Germinal center (tissue), 1 donor: ENCODE measurements around the gene USP32.
"Not testable (repeated sequence)": the region's sequence is repeated elsewhere in the genome, so short reads cannot be mapped to it uniquely, and the experiment has no call there.

Experiments
- DNase-seq: peaks from one replicate; pipeline ENCODE4 v3.0.0; 2012; ENCODE audit warnings: mixed read lengths, low spot score

The USP32 gene

DNA sequence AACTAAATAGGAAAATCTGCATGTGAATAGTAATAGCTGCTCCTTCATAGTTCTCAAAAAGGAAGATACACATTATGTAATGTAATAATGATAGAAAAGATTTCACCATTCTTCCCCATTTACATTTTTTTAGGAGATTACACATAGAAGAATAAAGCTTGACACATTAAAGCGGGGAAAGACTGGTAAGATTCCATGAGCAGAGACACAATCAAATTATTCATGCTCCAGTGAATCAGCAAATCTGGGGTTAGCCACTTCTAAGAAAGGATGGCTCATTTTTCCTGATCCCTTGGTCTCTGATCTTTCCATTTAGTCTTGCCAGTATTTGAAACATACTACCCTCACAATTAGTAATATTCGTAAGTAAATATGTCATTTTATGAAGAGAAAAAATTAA, 160.2 kb downstream of the USP32 start:
- no peak for DNase-seq

DNA sequence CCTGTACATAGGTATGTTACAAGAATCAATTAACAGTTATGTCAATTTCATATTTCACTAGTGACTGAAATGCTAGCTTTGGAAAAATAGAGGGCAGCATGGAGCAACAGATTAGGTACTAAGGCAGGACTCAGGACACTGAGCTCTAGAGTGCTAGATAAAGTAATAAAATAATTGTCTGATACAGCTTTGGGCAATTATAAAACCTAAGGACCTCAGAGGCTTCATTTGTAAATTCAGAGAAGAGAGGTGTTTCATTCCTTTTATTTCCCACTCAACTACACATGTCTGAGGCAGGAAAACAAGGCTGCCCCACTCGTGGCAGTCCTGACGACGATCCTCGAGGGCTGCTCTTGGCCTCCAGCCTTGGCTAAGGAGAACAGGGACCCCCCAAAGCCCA, 160.7 kb downstream of the USP32 start:
- DNase-seq = peak; percentile 3

DNA sequence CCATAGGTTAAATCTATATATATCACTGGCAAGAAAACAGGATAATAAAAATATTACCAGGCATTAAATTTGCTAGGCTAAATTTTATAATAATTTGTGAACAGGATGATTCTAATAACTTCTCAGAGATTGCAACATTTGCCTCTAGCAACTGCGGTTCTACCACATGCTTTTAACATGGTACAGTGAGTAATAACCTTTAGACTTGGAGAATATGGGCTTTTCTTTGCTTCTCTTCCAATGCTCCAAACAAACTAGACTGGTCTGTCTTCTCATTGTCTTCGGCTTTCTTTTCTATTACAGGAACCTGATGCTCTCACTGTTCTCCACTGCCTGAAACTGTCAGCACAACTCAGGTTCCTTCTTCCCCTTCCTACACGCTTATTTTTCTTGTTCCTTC, 161.6 kb downstream of the USP32 start:
- DNase-seq = no peak

DNA sequence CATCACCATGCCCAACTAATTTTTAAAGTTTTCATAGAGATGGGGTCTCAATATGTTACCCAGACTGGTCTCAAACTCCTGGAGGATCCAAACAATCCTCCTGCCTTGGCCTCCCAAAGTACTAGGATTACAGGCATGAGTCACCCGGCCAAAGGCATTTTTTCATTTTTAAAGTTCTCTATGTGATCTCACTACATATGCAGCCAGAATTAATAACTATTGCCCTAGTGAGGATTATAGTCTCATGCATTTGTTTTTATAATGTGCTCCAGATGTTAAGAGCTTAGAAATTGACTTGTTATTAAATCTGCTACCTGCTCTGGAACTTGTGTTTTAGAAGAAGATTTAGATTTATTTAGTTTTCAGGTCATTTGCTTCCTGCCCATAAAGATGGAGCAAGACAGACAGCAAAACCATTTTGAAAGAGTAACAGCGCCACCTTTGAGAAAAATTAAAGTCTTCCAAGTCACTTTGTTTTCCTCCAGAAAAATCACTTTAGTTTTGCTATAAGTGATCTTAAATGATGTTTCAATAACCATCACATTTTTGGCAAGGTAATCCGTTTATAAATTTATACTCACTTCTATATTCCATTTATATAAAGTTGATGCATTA, 162.6 kb downstream of the USP32 start:
- no peak for DNase-seq

DNA sequence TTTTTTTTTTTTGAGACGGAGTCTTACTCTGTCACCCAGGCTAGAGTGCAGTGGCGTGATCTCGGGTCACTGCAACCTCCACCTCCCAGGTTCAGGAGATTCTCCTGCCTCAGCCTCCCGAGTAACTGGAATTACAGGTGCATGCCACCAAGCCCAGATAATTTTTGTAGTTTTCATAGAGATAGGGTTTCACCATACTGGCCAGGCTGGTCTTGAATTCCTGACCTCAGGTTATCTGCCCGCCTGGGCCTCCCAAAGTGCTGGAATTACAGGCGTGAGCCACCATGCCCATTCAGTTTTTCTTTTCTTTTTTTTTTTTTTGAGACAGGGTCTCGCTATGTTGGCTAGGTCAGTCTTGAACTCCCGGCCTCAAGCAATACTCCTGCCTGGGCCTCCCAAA, 164.7 kb downstream of the USP32 start:
- DNase-seq = not testable (repeated sequence)

DNA sequence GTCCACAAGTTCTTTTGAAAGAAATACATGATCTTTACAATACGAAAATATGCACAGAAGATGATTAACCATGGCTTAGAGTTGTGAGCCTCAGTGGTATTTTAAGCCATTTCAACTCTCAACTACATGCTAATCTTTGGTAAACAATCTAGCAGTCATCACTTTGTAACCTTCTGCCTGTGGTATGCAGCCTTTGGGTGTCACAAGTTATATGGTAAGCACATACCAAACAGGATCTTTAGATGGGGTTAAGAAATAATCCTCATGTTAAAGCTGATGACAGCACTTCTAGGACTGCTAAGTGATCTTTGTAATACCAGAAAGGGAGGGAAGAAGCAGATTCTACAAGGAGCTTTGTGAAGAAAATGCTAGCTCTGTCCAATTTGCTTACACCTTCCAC, 167.9 kb downstream of the USP32 start:
- no peak for DNase-seq

DNA sequence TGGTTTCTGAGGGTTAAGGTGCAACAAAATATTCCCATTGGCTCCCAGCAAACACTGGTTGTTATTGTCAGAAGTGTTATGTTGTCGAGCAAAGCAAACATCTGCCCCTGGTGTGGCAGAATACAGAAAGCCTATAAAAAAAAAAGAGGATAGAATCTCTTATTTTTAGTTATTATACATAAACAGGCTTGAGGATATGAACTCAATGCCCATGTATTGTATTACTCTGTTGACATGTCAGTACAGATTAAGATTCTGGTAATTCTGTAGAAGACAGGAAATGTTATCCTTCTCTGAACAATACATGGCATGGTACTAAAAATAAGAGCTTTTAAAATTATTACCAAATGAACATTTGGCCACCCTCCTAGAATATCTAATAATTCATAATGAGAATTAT, 168.5 kb downstream of the USP32 start:
- DNase-seq = no peak

DNA sequence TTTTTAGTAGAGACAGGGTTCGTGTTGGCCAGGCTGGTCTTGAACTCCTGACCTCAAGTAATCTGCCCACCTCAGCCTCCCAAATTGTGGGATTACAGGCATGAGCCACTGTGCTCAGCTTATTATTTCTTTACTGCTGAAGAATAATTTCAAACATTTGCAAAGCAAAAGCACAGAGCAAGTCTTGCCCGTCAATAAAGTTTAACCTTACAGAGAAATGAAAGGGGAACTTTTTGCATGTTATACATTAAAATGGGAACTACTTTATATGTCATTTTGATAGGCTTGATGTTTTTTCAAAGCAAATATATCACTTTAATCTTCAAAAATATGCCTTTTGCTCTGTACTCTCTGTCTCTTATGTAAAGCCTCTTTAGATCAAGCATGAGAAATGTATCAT, 173.2 kb downstream of the USP32 start:
- not testable (repeated sequence) for DNase-seq

DNA sequence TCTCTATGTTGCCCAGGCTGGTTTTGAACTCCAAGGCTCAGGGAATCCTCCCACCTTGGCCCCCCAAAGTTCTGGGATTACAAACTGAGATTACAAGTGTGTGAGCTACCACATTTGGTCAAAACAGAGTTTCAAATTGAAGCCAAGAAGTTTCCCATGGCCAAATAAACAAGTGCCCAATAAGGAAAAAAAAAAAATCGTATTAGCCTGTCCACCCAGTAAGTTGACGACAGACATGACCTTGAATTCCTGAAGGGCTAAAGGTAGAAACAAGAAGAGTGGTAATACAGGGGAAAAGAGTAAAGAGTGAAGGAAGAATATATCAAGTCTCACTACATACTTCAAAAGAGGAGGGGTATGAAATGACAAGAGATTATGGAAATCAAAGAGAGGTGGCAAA, 176.0 kb downstream of the USP32 start:
- not testable (repeated sequence) for DNase-seq

DNA sequence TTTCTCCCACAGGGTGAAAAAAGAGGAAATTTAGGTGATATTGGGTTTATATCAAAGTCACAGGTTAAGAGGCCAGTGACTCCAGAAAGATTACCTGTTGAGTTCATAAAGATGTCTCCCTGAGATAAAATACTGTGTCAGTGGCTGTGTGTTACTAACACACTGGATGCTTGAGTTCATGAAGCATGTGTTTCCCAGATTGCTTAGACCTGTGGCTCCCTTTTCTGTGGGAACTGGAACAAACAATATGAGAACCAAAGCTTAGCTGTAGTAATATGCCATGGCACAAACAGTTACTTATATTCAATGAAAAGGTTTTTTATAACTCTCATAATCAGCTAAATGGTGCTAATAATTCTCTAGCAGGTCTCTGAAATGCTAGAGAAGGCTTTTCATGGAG, 180.7 kb downstream of the USP32 start:
- DNase-seq = not testable (repeated sequence)

DNA sequence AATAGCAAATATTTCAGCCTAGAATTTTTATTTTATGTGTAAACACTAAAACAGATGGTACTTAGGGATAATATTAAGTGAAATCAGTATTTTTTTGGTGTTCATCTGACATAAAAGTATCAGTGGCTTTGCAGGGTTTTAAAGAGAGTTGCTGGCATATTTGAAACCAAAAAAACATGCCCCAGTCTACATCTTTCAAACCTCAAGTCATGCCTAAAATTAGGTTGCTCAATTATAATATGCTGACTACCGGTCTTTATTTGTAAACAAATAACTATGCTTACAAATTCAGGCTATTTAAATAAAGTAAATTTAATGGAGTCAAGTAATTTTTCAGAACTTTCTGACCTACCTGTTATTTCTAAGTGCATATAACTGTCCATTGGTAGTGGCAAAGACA, 183.6 kb downstream of the USP32 start:
- not testable (repeated sequence) for DNase-seq

DNA sequence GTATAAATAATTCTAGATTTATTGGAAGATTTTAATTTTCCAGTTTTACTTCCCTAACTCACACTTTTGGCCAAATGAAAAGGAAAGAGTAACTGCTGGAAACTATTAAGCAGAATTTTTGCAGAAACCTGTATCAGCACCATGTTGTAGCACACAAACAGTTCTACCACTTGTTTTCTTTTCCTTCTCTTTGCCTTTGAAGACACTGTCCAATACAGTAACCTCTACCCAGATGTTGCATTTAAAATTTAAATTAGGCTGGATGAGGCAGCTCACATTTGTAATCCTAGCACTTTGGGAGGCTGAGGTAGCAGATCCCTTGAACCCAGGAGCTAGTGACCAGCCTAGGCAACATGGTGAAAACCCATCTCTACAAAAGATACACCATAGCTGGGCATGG, 186.2 kb downstream of the USP32 start:
- DNase-seq = not testable (repeated sequence)

DNA sequence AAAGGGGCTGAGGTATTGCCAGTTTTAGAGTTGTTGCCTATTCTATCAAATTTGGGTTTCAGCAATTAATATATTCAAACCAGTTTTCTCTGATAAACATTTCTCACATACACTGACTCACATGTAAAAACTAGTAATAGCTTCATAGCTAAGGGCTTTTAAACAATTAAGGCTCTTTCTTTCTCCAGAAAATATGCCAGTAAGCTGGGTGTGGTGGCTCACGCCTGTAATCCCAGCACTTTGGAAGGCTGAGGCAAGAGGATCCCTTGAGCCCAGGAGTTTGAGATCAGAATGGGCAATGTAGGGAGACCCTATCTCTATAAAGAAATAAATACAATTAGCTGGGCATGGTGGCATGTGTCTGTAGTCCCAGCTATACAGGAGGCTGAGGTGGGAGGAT, 193.3 kb downstream of the USP32 start:
- not testable (repeated sequence) for DNase-seq

DNA sequence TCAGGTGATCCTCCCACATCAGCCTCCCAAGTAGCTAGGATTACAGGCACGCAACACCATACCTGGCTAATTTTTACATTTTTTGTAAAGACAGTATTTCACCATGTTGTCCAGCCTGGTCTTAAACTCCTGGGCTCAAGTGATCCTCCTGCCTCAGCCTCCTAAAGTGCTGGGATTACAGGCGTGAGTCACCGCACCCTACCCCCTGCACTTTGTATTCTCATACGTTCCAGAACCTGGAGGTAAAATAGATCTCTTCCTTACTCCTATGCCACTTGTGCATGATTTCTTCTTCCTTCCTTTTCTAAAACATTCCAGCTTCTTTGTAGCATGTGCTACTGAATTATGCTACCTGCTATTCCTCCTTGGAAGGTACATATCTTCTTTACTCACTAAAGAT, 197.8 kb downstream of the USP32 start:
- DNase-seq = not testable (repeated sequence)

DNA sequence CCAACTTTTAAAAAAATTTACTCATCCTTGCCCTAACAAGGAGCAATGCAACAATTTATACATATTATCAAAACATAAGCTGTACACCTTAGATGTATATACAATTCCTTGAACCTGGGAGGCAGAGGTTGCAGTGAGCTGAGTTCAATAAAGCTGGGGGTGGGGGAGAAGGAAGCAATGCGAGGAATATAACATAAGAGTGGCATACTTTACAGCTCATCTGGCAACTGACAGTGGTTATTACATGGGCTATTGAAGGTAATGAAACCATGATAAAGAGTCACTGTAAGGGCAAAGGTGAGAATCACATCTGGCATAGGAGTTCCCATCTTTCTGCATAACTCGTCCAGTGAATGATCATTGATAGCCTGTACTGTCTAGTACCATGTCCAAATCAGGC, 198.5 kb downstream of the USP32 start:
- DNase-seq = no peak

DNA sequence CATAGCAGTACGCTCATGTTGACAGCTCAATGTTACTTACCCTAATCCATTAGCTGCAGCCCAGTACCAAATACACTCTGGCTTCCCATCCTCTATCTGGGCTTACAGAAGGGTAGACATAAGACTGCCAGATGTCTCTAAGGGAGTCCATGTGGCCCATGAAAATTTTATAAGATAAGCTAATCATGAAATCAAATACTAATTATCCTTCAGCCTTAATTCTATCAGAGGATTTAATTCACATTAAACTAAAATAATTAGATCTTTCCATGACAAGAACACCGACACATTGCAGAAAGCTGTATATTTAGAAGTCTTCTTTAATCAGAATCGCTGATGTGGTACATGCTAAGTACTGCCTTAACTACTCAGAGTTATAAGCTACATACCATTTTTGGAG, 198.9 kb downstream of the USP32 start:
- not testable (repeated sequence) for DNase-seq

DNA sequence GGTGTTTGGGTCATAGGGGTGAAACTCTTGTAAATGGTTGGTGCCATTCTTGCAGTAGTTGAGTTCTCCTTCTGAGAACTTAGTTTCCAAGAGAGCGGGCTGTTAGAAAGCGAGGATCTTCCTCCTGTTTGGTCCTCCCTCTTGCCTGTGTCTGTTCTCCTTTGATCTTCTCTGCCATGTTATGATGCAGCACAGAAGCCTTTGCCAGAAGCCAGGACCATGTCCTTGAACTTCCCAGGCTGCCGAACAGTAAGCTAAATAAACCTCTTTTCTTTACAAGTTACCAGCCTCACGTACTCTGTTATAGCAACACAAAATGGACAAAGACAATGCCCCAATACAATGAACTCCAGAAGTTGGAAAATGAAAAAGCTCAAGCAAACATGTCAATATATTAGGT, 201.9 kb downstream of the USP32 start:
- DNase-seq = not testable (repeated sequence)

DNA sequence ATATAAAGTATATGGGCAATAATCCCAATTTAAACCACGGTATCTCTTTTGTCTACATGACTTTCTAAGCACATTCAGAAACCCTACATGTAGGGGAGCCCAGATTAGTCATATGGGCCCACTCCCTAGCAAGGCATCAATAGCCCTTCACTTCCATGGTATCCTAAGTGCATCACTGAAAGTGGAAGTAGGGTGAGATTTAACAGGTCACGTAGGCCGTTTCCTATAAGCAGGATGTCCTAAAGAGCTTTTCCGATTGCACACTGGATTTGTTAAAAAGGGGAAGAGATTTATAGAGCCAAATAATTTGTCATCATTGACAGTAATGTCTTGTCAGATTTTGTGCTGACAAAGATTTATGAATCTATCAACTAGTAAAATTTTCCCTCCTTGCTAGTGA, 203.2 kb downstream of the USP32 start:
- no peak for DNase-seq

DNA sequence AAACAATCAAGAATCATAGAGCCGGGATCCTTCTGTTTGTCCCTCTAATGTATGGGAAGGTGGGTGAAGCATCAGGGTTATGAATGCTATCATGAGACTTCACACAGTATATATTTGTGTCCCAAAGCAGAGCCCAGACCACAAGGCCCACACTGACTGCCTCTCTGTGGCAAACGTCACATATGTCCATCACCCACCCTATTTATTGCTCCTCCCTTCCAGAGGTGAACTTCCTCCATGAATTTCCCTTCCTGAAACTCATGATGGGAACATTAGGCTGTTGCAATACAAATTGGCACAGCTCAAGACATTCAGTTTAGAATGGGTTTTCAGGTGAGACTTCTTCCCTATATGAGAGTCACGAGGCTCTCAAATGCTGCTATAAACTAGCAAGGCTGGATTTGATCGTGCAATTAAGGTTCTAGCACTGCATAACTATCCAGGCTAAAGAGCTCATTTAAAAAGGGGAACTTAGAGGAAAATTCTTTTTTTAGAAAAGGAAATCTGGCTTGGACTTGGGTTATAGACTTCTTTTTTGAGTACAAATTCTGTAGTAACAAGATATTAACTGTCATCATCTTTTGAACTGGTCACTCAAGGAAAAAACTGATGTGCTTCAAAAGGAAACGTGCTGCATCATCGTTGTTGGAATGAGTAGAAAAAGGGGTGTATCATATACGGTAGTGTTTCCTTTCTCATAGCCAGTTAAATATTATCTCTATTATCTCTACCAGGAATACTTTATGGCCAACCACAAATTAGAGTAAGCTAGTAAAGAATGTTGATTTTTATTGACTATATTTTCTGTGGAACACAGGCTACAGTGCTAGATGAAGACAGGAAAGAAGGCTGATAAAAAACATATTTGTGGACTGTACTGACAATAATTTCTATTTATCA, 204.8 kb downstream of the USP32 start:
- DNase-seq = not testable (repeated sequence)

DNA sequence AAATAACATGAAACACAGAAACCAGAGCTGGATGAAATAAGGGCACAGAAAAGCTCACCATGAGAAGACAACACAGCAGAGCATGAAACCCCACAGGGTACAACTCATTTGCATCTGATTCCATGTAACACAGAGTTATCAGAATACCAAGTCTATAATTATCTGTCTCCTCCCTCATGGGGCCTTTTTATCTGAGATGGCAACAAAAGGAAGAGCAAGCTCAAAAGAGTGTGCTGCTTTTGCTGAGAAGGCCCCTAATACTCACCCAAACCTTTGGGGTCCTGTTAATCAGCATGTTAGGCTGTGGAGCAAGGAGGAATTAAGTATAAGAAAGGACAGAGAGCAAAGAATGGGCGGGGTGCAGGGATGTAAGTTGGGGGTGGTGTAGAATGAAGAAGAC, 205.6 kb downstream of the USP32 start:
- DNase-seq = not testable (repeated sequence)

DNA sequence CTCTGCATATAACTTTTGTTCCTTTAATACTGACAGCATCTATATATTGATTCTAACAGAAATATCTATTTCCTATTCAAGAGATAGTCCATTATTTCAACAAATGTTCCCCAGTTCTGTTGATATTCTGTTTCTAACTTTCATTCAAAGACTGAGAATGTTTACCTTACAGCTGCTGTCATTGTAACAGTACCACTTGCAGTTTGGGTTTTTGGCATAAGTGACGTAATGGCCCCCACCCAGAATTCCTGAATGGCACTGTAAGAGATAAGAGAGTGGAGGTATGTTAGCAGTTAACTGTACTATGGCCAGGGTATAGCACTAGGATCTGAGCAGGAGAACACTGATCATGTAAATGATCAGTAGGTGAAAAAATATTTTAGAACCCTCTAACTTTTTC, 211.6 kb downstream of the USP32 start:
- not testable (repeated sequence) for DNase-seq

DNA sequence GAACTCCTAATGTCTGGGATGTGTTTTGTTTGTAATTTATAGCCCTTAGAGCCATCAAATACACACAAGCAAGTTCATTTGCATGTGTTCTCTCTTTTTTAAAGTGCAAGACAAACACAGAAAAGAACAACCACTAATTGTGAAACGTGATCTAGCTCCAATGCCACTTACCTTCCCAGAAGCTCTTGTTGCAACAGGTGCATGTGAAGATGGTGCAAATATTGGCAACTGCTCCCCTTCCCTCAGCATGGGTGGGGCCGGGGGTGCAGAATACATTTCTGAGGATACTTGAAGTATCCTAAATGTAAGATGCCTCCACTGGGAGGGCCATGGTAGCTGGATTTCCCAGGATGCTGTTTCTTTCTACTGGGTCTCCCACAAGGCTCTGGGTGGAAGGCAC, 213.8 kb downstream of the USP32 start:
- DNase-seq = not testable (repeated sequence)

DNA sequence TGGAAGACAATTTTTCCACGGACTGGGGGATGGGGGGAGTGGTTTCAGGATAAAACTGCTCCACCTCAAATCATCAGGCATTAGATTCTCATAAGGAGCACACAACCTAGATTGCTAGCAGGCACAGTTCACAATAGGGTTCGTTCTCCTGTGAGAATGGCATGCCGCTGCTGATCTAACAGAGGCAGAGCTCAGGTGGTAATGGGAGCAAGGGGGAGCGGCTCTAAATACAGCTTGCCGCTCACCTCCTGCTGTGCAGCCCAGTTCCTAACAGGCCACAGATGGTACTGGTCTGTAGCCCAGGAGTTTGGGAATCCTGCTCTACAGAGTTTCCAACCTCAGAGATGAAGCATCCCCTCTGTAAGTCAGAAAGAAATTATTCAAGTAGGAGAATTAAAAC, 215.2 kb downstream of the USP32 start:
- DNase-seq = not testable (repeated sequence)

DNA sequence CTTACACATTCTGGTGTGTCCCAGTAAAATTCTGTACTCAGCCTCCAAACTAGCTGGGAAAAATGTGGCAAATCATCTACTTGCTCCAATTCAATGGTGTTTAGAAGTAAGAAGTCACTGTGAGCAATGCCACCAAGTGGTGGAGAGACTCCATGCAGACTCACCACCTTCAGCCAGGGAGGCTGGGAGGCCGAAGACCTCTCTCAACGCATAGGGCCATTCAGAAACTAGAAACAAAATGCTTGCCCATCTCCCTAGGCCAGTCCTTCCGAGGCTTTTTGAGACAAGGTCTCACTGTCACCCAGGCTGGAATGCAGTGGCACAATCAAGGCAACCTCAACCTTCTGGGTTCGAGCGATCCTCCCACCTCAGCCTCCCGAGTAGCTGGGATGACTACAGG, 217.2 kb downstream of the USP32 start:
- not testable (repeated sequence) for DNase-seq
